Activated naive CD4-positive, alpha-beta T cell treated with anti-CD3 and anti-CD28 coated beads for 36 hours (primary cell): ENCODE results near the gene SEL1L3. TPM values are rescaled to one million over a fixed set of nuclear protein-coding genes. Genes with fewer than 3 reads are reported as not detected.
"Not testable (repeated sequence)": the region's sequence is repeated elsewhere in the genome, so short reads cannot be mapped to it uniquely, and the experiment has no call there.

Source experiments
- CTCF ChIA-PET: fragments of 350-600 bp; sonication (Branson Sonifier 250); formaldehyde crosslinking; loops from one replicate; lab custom pipeline; 2021; ENCODE audit warnings: antibody characterized with exemption; lab: Charles Lee
- DNase-seq: peaks from one replicate; pipeline ENCODE4 v3.0.0-alpha.2; 2020
- H3K27ac Mint-ChIP-seq: one replicate; pipeline ENCODE4 v1.8.0; 2021; ENCODE audit warnings: mild to moderate bottlenecking, mixed read lengths
- H3K27me3 Mint-ChIP-seq: one replicate; pipeline ENCODE4 v1.8.0; 2021; ENCODE audit warnings: low read depth, mixed read lengths
- H3K36me3 Mint-ChIP-seq: one replicate; pipeline ENCODE4 v1.8.0; 2021; ENCODE audit warnings: low read depth, mixed read lengths
- H3K4me1 Mint-ChIP-seq: one replicate; pipeline ENCODE4 v1.8.0; 2021; ENCODE audit warnings: low read depth, mixed read lengths
- H3K4me3 Mint-ChIP-seq: one replicate; pipeline ENCODE4 v1.8.0; 2021; ENCODE audit warnings: mild to moderate bottlenecking, moderate library complexity, mixed read lengths
- H3K9me3 Mint-ChIP-seq: one replicate; pipeline ENCODE4 v1.8.0; 2021; ENCODE audit warnings: mixed read lengths
- intact Hi-C: fragments of 100-400 bp; cut with micrococcal nuclease; formaldehyde crosslinking; loops from one replicate; pipeline ENCODE4 v1.15.1; 2023
- total RNA-seq, 2 experiments: library from RNA; stranded (reverse); gene quantifications; one replicate each; pipeline ENCODE4 v1.2.3, GENCODE V29; 2021

The SEL1L3 gene
- 10 to 100 TPM; 32.3 to 38.2 TPM for total RNA-seq

DNA sequence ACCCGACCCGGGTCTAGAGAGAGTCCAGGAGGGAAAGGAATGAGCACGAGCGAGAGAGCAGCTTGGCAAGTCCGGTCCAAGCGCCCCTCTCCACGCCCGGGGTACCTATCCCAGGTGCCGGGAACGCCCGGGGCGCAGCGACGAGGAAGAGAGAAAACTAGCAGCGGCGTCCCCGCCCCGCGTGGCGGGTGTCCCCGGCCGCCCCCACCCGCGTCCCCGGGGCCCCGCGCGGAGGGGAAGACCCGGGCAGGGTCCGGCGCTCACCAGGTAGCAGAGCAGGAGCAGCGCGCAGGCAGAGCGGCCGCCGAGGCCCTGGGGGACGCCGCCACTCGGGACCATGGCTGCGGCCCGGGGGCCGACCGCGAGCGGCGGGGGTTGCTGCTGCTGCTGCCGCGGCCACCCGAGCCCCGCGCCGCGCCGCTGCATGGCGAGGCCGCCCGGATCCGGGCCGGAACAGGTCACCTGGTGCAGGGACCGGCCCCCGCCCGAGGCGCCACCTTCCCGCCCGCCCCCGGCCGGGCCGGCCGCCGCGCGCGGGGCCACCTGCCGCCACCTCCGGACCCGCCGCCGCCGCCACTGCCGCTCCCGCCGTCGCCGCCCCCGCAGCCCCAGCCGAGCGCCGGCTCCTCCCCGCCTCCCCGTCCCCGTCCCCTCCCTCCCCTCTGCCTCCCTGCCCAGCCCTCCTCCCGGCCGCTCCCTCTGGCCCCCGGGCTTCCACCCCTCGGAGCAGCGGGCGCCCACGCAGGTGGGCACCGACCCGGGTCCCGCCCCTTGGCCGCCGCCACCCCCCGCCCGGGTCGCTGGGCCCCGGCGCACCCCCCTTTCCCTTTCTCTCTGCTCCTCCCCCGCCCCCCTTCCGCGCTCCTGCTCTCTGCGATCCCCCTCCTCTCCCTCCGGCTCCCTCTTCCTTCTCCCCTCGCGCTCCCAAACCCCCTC lies at the start of gene SEL1L3:
TSS of gene SEL1L3 (minus strand) at position 578 of the 936 bp plus-strand sequence. CDS start at position 426, 152 bp downstream.
- H3K4me1 Mint-ChIP-seq: peaks cover 33% of the 10 kb centered on the region
- DNase-seq: peak; percentile 53
- intact Hi-C loops: loop anchor here (1.0 to 5.0 kb wide), 10 partner anchors 52 to 1140 kb away; partner anchors contain the start of genes ANAPC4, PI4K2B, SMIM20 and ZCCHC4

DNA sequence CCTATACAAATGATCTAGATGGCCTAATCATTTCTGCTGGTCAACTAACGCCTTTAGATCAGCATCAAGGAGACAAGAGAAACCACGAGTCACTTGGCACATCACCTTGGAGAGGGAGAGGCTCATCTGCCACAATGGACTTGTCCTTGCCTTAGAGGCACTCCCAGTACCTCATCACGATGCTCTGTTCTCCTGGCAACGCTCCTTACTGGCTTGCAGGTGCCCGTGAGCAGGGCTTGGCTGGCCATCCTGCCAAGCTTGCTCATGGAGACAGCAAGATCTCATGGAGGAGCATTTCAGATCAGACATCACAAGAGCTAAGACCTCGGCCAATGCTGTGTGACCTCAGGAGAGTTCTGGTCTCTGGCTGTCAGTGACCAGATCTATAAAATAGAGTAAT lies 48.6 kb upstream of the SEL1L3 start:
- Mint-ChIP-seq H3K36me3 (peaks cover 3% of the 10 kb centered on the region), H3K27ac (no peak overlapping the region), H3K4me1 (peaks cover 14% of the 10 kb centered on the region), H3K9me3 (no peaks in the 10 kb centered on the region), H3K4me3 (no peak overlapping the region), H3K27me3 (no peaks in the 10 kb centered on the region)
- CTCF ChIA-PET: interaction anchor here (0.6 kb wide), 1 partner anchor 547 kb away, joined by 3 read pairs; no protein-coding TSS in a partner anchor
- intact Hi-C loops: loop anchor here (5.0 kb wide), 2 partner anchors 69 to 281 kb away; no protein-coding TSS in a partner anchor
- no peak for DNase-seq

More for the DNA sequence above, at the start of gene SEL1L3:
- Mint-ChIP-seq H3K36me3 (peaks cover 3% of the 10 kb centered on the region), H3K9me3 (no peaks in the 10 kb centered on the region), H3K4me3 (peak within 1 kb of the TSS; percentile 93), H3K27ac (peak within 1 kb of the TSS; percentile 92), H3K27me3 (no peaks in the 10 kb centered on the region)
- CTCF ChIA-PET: interaction anchor here (1.4 kb wide), 1 partner anchor 8 kb away, joined by 3 read pairs; no protein-coding TSS in a partner anchor

DNA sequence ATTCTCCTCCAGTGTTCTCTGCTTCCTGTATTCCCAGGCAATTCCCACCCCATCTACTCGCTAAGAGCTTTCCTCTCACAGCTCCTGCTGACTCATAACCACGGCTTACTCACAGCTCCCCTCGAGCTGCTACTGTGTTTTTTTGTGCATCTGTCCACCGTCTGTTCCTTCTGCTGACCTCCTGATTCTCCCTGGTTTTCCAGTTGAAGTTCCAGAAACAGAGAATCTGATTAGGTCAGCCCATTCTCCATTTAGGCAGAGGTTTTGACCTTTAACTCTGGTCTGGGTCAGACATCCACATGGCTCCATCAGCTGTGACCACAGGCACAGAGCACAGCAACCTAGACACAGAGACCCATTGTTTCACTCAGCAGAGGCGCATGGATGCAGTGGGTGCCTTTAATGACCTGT lies 45.7 kb upstream of the SEL1L3 start:
- peaks cover 6% of the 10 kb centered on the region for H3K4me1 Mint-ChIP-seq
- intact Hi-C loops: no loop called here
- H3K27me3 Mint-ChIP-seq: no peaks in the 10 kb centered on the region
- CTCF ChIA-PET: interaction anchor here (1.3 kb wide), 1 partner anchor 20 kb away, joined by 3 read pairs; no protein-coding TSS in a partner anchor
- H3K4me3 Mint-ChIP-seq: no peak overlapping the region
- no peak overlapping the region for H3K27ac Mint-ChIP-seq
- no peak for DNase-seq
- H3K9me3 Mint-ChIP-seq: no peaks in the 10 kb centered on the region
- H3K36me3 Mint-ChIP-seq: no peaks in the 10 kb centered on the region

DNA sequence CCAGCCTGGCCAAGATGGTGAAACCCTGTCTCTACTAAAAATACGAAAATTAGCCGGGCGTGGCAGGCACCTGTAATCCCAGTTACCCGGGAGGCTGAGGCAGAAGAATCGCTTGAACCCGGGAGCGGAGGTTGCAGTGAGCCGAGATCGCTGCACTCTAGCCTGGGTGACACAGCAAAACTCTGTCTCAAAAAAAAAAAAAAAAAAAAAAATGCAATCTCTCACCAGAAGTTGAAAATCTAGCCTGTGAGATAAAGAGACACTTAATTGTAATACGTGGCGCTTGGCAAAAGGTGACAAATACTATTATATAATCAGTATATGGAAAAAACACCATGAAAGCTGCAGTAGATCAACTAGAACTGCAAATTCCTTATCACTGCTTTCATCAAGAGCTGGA lies 43.3 kb upstream of the SEL1L3 start:
- intact Hi-C loops, H3K27me3 Mint-ChIP-seq, DNase-seq, H3K4me1 Mint-ChIP-seq, H3K27ac Mint-ChIP-seq, H3K4me3 Mint-ChIP-seq, H3K9me3 Mint-ChIP-seq, H3K36me3 Mint-ChIP-seq: not testable (repeated sequence)
- CTCF ChIA-PET: interaction anchor here (0.6 kb wide), 1 partner anchor 34 kb away, joined by 5 read pairs; no protein-coding TSS in a partner anchor

DNA sequence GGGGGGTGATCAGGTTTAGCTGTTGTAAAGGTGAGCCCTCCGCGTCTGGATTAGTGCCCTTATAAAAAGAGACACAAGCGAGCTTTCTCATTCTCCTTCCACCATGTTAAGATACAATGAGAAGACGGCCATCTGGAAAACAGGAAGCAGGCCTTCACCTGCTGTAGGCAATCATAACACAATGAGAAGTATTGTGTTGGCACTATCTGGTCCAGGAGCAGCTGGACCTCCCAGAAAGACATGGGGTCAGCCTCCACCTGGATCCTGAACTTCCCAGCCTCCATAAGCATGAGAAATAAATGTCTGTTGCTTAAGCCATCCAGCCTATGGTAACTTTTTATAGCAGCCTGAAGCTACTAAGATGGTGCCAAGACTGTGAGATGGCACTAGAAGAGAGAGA lies 42.6 kb upstream of the SEL1L3 start:
- Mint-ChIP-seq H3K36me3 (no peaks in the 10 kb centered on the region), H3K27me3 (no peaks in the 10 kb centered on the region), H3K4me1 (peaks cover 2% of the 10 kb centered on the region), H3K4me3 (no peak overlapping the region), H3K27ac (no peak overlapping the region), H3K9me3 (no peaks in the 10 kb centered on the region)
- no peak for DNase-seq
- intact Hi-C loops: no loop called here
- CTCF ChIA-PET: interaction anchor here (0.6 to 0.7 kb wide), 2 partner anchors 33 kb away, joined by 5 read pairs; no protein-coding TSS in a partner anchor

DNA sequence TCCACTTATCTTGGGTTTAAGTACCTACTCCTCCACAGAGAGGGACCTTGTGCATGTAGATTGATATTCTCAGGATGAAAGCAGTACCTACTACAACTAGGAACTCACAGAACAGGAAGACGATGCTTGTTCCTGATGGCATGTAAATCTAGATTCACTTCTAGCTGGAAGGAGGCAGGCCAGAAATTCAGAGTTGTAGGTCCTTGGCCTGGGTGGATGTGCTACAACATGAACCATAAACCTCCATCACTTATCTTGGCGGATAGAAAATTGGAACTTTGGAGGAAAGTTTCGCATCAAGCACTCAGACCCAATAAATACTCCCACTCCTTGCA lies 41.9 kb upstream of the SEL1L3 start:
- no peak for DNase-seq
- H3K4me1 Mint-ChIP-seq: peaks cover 4% of the 10 kb centered on the region
- CTCF ChIA-PET: interaction anchor here (0.7 kb wide), 2 partner anchors 33 to 128 kb away, joined by 3 to 5 read pairs; no protein-coding TSS in a partner anchor

DNA sequence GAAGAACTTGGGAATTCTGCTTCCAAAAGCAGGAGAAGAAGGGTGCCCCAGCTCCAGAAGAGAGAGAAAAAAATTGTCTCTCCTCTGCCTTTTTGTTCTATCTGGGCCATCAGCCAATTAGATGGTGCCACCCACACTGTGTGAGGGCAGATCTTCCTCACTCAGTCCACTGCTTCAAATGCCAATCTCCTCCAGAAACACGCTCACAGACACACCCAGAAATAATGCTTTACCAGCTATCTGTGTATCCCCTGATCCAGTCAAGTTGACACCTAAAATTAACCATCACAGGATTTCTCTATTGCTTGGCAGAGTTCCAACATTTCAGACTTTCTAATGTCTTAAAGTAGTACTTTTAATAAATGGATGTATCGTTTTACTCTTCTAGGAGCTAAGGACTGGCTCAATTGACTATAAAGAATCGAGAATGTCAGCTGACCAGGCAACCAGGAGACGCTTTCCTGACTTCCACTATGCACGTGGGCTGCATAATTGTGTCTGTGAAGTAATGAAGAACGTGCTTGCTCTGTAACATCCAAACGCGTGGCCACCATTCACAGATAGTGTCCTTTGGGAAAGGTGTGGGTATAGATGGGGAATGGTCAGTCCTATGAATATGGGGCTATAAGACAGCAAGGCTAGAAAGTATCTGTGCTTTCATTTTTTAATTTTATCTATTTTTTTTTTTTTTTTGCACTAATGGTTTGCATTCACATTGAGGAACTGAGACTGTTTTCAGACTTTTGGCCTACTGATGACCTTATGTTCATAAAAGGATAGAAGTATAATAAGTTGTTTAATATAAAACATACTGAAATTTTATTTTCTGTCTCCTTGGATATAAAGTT lies 41.3 kb upstream of the SEL1L3 start:
- Mint-ChIP-seq H3K4me1 (peaks cover 4% of the 10 kb centered on the region), H3K4me3 (no peak overlapping the region), H3K27ac (no peak overlapping the region), H3K9me3 (no peaks in the 10 kb centered on the region), H3K27me3 (no peaks in the 10 kb centered on the region), H3K36me3 (no peaks in the 10 kb centered on the region)
- CTCF ChIA-PET: interaction anchor here (0.7 kb wide), 1 partner anchor 129 kb away, joined by 3 read pairs; no protein-coding TSS in a partner anchor
- DNase-seq: no peak
- intact Hi-C loops: no loop called here

More for the DNA sequence above, 41.9 kb upstream of the SEL1L3 start:
- Mint-ChIP-seq H3K9me3 (no peaks in the 10 kb centered on the region), H3K27me3 (no peaks in the 10 kb centered on the region), H3K36me3 (no peaks in the 10 kb centered on the region), H3K4me3 (no peak overlapping the region), H3K27ac (no peak overlapping the region)
- intact Hi-C loops: no loop called here

DNA sequence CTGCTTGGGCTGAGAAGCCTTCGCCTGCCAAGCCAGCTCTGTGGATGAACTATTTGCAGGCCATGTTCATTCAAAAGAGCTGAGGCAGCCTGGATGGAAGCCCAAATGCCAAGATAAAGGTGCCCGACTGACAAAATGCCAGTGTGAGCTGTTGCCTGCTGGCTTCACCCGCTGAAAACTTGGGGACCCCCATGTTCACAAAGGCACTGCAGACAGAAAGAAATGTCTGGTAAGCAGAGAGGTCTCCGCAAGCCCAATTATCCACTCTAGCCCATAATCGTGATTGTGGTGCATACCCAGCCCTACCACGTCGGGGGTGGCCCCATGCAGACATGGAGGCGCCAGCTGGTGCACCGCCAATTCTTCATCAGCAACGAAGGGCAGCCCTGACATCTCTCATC lies 38.2 kb upstream of the SEL1L3 start:
- intact Hi-C loops: no loop called here
- H3K27me3 Mint-ChIP-seq: peaks cover 2% of the 10 kb centered on the region
- CTCF ChIA-PET: interaction anchor here (1.1 kb wide), 1 partner anchor 108 kb away, joined by 3 read pairs; no protein-coding TSS in a partner anchor
- H3K4me3 Mint-ChIP-seq: no peak overlapping the region
- DNase-seq: no peak
- peaks cover 4% of the 10 kb centered on the region for H3K4me1 Mint-ChIP-seq
- H3K9me3 Mint-ChIP-seq: no peaks in the 10 kb centered on the region
- no peak overlapping the region for H3K27ac Mint-ChIP-seq
- no peaks in the 10 kb centered on the region for H3K36me3 Mint-ChIP-seq

DNA sequence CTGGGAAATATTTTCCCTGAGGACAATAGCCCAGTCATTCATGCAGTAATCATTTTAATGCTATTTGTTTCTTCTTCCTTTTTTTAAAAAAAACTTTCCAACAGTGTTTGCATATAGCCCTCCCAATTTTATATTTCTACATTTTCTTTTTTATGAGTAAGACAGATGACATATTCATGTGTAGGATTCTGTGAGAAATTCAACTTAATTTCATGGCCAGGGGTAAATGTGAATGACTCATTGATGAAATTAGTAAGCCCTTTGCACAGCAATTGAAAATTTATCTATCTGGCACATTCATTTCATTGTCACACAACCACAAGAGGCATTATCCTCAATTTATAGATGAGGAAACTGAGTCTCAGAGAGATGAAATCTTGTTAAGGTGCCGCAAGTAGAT lies 37.5 kb upstream of the SEL1L3 start:
- Mint-ChIP-seq H3K36me3 (no peaks in the 10 kb centered on the region), H3K4me1 (peaks cover 4% of the 10 kb centered on the region), H3K27ac (no peak overlapping the region), H3K9me3 (no peaks in the 10 kb centered on the region), H3K4me3 (no peak overlapping the region), H3K27me3 (peaks cover 2% of the 10 kb centered on the region)
- intact Hi-C loops: no loop called here
- CTCF ChIA-PET: interaction anchor here (1.1 kb wide), 1 partner anchor 108 kb away, joined by 3 read pairs; no protein-coding TSS in a partner anchor
- no peak for DNase-seq

DNA sequence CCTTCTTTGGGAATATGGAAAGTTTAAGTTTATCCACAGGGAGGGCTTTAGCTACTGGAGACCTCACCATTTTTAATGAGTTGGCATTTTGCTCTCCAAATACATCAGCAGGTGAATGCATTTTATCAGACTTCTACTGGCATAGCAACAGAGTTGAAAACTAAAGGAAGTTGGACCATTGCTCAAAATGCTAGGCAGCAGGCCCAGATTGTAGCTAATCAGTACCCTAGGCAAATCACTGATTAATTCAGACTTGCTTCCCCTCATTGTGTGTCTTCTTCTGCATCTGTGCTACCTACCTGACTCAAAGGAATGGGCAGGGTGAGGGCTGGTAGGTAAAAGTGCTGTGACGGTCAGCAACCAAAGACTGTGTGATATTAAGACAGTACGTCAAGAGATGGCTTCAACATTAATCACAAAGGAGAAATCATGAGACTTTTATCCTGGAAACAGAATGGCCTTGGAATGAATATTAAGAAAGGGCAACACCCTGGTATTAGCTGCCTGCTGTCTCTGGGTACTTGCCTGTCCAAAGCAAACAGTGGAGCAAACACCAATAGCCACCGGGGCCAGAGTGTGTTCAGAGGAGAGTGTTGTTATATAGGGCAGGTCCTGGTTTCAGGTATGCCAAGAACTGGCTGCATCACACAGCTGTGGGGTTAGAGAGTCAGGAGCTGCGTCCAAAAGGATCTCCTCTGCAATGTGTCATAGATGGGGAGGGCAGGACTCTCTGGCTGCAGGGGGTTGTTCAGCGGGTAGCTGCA lies 34.2 kb upstream of the SEL1L3 start:
- no peaks in the 10 kb centered on the region for H3K36me3 Mint-ChIP-seq
- H3K27ac Mint-ChIP-seq: no peak overlapping the region
- H3K4me3 Mint-ChIP-seq: no peak overlapping the region
- H3K9me3 Mint-ChIP-seq: no peaks in the 10 kb centered on the region
- intact Hi-C loops: no loop called here
- DNase-seq: no peak
- peaks cover 4% of the 10 kb centered on the region for H3K4me1 Mint-ChIP-seq
- peaks cover 2% of the 10 kb centered on the region for H3K27me3 Mint-ChIP-seq
- CTCF ChIA-PET: no interaction called here

DNA sequence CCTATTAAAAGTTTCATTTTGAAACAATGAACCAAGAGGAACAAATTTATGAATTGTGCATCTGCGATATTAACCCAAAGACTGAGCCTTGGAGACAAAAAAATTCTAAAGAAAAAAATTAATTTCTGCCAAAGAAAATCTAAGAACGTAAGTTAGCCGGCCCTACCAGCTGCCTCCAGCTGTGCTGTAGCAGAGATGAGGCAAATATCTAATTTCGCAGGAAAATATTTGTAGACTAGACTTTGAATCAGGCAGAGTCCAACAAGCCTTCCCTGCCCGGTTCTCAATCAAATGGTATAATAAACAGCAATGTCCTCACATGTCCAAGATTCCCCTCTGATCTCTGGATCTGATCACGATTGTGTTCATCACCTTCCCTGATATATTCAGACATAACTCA lies 30.0 kb upstream of the SEL1L3 start:
- intact Hi-C loops: no loop called here
- H3K27ac Mint-ChIP-seq: no peak overlapping the region
- H3K27me3 Mint-ChIP-seq: no peaks in the 10 kb centered on the region
- no peaks in the 10 kb centered on the region for H3K9me3 Mint-ChIP-seq
- no peaks in the 10 kb centered on the region for H3K4me1 Mint-ChIP-seq
- H3K36me3 Mint-ChIP-seq: no peaks in the 10 kb centered on the region
- no peak for DNase-seq
- no peak overlapping the region for H3K4me3 Mint-ChIP-seq
- CTCF ChIA-PET: interaction anchor here (0.7 kb wide), 1 partner anchor 31 kb away, joined by 3 read pairs; no protein-coding TSS in a partner anchor
